Smooth muscle cell (in vitro differentiated cells): ENCODE measurements around the gene SH3GL1. TPM values are rescaled to one million over a fixed set of nuclear protein-coding genes. Genes with fewer than 3 reads are reported as not detected.

Source experiments
- DNase-seq: peaks from one replicate; lab custom pipeline; 2025; ENCODE audit not compliant: unreplicated experiment; lab: John Stamatoyannopoulos, UW
- H2AFZ ChIP-seq: fragments of 200-600 bp; sonication (generic); 2 replicates; pipeline ENCODE4 v1.6.0; 2016; ENCODE audit warnings: antibody characterized with exemption, low read depth, mild to moderate bottlenecking
- H3F3A ChIP-seq: fragments of 200-600 bp; sonication (generic); 2 replicates; pipeline ENCODE4 v1.6.0; 2017; ENCODE audit warnings: antibody characterized with exemption, low read depth
- H3K27ac ChIP-seq: fragments of 200-600 bp; sonication (generic); 2 replicates; pipeline ENCODE4 v1.5.1; 2016; ENCODE audit warnings: low read depth, mild to moderate bottlenecking
- H3K27me3 ChIP-seq: fragments of 200-600 bp; sonication (generic); 2 replicates; pipeline ENCODE4 v1.6.1; 2016; ENCODE audit warnings: low read depth, mild to moderate bottlenecking
- H3K36me3 ChIP-seq: fragments of 200-600 bp; sonication (generic); 2 replicates; pipeline ENCODE4 v1.5.1; 2016; ENCODE audit warnings: low read depth
- H3K4me1 ChIP-seq: fragments of 200-600 bp; sonication (generic); 2 replicates; pipeline ENCODE4 v1.5.1; 2016; ENCODE audit warnings: low read depth
- H3K4me2 ChIP-seq: fragments of 200-600 bp; sonication (generic); 2 replicates; pipeline ENCODE4 v1.6.0; 2016; ENCODE audit warnings: mild to moderate bottlenecking
- H3K4me3 ChIP-seq: fragments of 200-600 bp; sonication (generic); 2 replicates; pipeline ENCODE4 v1.5.1; 2016; ENCODE audit warnings: mild to moderate bottlenecking
- H3K79me2 ChIP-seq: fragments of 200-600 bp; sonication (generic); 2 replicates; pipeline ENCODE4 v1.6.0; 2016; ENCODE audit warnings: low read depth, mild to moderate bottlenecking
- H3K9ac ChIP-seq: fragments of 200-600 bp; sonication (generic); 2 replicates; pipeline ENCODE4 v1.6.0; 2016; ENCODE audit warnings: low read depth
- H3K9me3 ChIP-seq: fragments of 200-600 bp; sonication (generic); replicated peaks from 2 replicates; pipeline ENCODE4 v1.5.1; 2016; ENCODE audit warnings: low read depth
- H4K20me1 ChIP-seq: fragments of 200-600 bp; sonication (generic); 2 replicates; pipeline ENCODE4 v1.6.0; 2016; ENCODE audit warnings: low read depth
- WGBS: methylation state at CpG from one replicate; pipeline ENCODE4 v1.1.7; 2016; ENCODE audit warnings: low lambda C conversion rate; 5-methylcytosine and 5-hydroxymethylcytosine counted together
- polyA plus RNA-seq: library from polyadenylated mRNA; unstranded; fragments of >200 nt; fragmentation: Nextera tagmentation; extraction: Ambion mirVana; gene quantifications from 2 replicates; pipeline ENCODE4 v1.2.1, GENCODE V29; 2016
- total RNA-seq: library from RNA; depleted of rRNA; stranded (reverse); fragments of >200 nt; gene quantifications from 2 replicates; pipeline ENCODE4 v1.2.3, GENCODE V29; 2014
- TF ChIP-seq, protein P1 (sequence below): fragments of 200-600 bp; sonication (generic); IDR thresholded peaks from 2 replicates; pipeline ENCODE4 v1.5.1; 2017; ENCODE audit warnings: borderline replicate concordance, mild to moderate bottlenecking, antibody characterized with exemption; ENCODE audit not compliant: insufficient read depth, poor library complexity, severe bottlenecking

SH3GL1 gene
- total and polyA plus RNA-seq, 2 experiments from 2014 or later = 52.9 to 120 TPM

DNA sequence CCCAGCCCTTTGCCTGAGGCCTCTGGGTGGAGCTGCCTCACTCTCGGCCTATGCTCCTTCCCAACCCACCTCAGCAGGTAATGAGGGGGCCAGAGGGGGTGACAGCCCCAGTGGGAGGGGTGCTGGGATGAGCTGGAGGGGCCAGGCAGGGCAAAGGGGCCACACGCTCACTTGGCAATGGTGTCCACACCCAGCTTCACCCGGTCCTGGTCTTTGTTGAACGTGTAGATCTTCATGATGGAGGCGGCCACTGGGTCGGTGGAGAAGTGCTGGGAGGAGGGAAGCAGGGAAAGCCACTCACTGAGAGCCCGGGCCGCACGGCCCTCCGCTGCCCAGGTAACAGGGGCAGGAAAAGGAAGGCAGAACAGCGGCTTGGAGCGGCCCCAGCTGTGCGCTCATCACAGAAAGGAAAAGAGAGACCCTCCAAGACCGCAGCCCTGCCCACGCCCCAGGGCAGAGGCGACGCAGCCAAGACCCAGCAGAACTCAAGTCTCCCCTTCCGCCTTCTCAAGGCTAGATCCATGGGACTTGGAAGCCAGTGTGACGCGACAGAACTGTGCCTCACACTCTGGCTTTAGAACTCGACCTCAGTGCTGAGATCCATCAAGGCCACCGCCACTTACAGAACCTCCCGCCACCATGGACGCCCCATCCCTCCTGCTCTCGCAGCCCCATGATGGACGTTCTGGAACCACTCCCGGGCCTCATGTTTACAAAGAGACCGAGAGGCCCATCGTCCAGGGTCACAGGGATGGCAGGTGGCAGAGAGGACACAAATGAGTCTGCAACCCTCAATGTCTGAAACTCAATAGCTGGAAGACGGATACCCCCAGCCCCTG, 48.0 kb upstream of the SH3GL1 start:
- H4K20me1 ChIP-seq = peaks cover 33% of the 10 kb centered on the region
- H3K27ac ChIP-seq = no peak overlapping the region
- no peaks in the 10 kb centered on the region for H3K4me1 ChIP-seq
- TF ChIP-seq, protein P1, sequence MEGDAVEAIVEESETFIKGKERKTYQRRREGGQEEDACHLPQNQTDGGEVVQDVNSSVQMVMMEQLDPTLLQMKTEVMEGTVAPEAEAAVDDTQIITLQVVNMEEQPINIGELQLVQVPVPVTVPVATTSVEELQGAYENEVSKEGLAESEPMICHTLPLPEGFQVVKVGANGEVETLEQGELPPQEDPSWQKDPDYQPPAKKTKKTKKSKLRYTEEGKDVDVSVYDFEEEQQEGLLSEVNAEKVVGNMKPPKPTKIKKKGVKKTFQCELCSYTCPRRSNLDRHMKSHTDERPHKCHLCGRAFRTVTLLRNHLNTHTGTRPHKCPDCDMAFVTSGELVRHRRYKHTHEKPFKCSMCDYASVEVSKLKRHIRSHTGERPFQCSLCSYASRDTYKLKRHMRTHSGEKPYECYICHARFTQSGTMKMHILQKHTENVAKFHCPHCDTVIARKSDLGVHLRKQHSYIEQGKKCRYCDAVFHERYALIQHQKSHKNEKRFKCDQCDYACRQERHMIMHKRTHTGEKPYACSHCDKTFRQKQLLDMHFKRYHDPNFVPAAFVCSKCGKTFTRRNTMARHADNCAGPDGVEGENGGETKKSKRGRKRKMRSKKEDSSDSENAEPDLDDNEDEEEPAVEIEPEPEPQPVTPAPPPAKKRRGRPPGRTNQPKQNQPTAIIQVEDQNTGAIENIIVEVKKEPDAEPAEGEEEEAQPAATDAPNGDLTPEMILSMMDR = no peak
- H3K27me3 ChIP-seq = no peaks in the 10 kb centered on the region
- no peak overlapping the region for H2AFZ ChIP-seq
- H3K79me2 ChIP-seq = no peaks in the 10 kb centered on the region
- no peaks in the 10 kb centered on the region for H3F3A ChIP-seq
- H3K9me3 ChIP-seq = no peaks in the 10 kb centered on the region
- no peak overlapping the region for H3K9ac ChIP-seq
- DNase-seq = no peak
- 90% methylated on average over 26 of the region's 30 CpGs for WGBS
- no peaks in the 10 kb centered on the region for H3K36me3 ChIP-seq
- no peak overlapping the region for H3K4me2 ChIP-seq
- H3K4me3 ChIP-seq = no peak overlapping the region

GRCh38 chr19:4447327-4448146, 47.2 kb upstream of the SH3GL1 start:
- 97% methylated on average over 28 of the region's 28 CpGs for WGBS
- H3K27me3 ChIP-seq = no peaks in the 10 kb centered on the region
- no peaks in the 10 kb centered on the region for H3K36me3 ChIP-seq
- TF ChIP-seq, protein P1 = no peak
- H3K79me2 ChIP-seq = no peaks in the 10 kb centered on the region
- no peak overlapping the region for H3K9ac ChIP-seq
- H3F3A ChIP-seq = no peaks in the 10 kb centered on the region
- H3K9me3 ChIP-seq = no peaks in the 10 kb centered on the region
- no peak overlapping the region for H3K4me3 ChIP-seq
- H4K20me1 ChIP-seq = peaks cover 31% of the 10 kb centered on the region
- no peaks in the 10 kb centered on the region for H3K4me1 ChIP-seq
- no peak for DNase-seq
- no peak overlapping the region for H3K27ac ChIP-seq
- H2AFZ ChIP-seq = no peak overlapping the region
- no peak overlapping the region for H3K4me2 ChIP-seq

- H2AFZ ChIP-seq = no peak overlapping the region
Measured at GRCh38 chr19:4446704-4447200, 46.4 kb upstream of the SH3GL1 start.

More at GRCh38 chr19:4446704-4447200, 46.4 kb upstream of the SH3GL1 start:
- Histone ChIP-seq H3K27ac (no peak overlapping the region), H3K9ac (no peak overlapping the region), H3K4me3 (no peak overlapping the region), H3K79me2 (no peaks in the 10 kb centered on the region), H3K4me1 (no peaks in the 10 kb centered on the region), H3K27me3 (no peaks in the 10 kb centered on the region), H3K9me3 (no peaks in the 10 kb centered on the region), H3K36me3 (no peaks in the 10 kb centered on the region), H4K20me1 (peaks cover 31% of the 10 kb centered on the region), H3K4me2 (no peak overlapping the region), H3F3A (no peaks in the 10 kb centered on the region)
- WGBS = 93% methylated on average over 12 of the region's 15 CpGs
- no peak for DNase-seq
- TF ChIP-seq, protein P1 = no peak
